GM23338 (cell line): ENCODE results near the gene CCDC197. TPM values are rescaled to one million over a fixed set of nuclear protein-coding genes. Genes with fewer than 3 reads are reported as not detected.
A peak's percentile ranks its signal among the peaks of the same experiment; 100 is the strongest.

Experiments
- ATAC-seq: fragments of 200-7000 bp; cut with Tn5 transposase; 3 replicates; pipeline ENCODE4 v1.9.1; 2020
- DNase-seq: peaks from one replicate; pipeline ENCODE4 v3.0.0-alpha.2; 2015; ENCODE audit warnings: low spot score
- H2AFZ ChIP-seq: fragments of 200-600 bp; sonication (generic); 2 replicates; pipeline ENCODE4 v1.8.0; 2016; ENCODE audit warnings: antibody characterized with exemption, mild to moderate bottlenecking, moderate library complexity
- H3F3A ChIP-seq: fragments of 200-600 bp; sonication (generic); replicated peaks from 2 replicates; pipeline ENCODE4 v1.8.0; 2017; ENCODE audit warnings: antibody characterized with exemption, mixed run types, low read depth
- H3K27ac ChIP-seq: fragments of 200-600 bp; sonication (generic); 2 replicates; pipeline ENCODE4 v1.6.1; 2016; ENCODE audit warnings: low read depth
- H3K27me3 ChIP-seq: fragments of 200-600 bp; sonication (generic); 2 replicates; pipeline ENCODE4 v1.8.0; 2016; ENCODE audit warnings: mild to moderate bottlenecking, mixed run types, moderate library complexity; ENCODE audit not compliant: insufficient read depth
- H3K36me3 ChIP-seq: fragments of 200-600 bp; sonication (generic); 2 replicates; pipeline ENCODE4 v1.8.0; 2016; ENCODE audit warnings: mild to moderate bottlenecking; ENCODE audit not compliant: insufficient read depth
- H3K4me1 ChIP-seq: fragments of 200-600 bp; sonication (generic); 2 replicates; pipeline ENCODE4 v1.8.0; 2016; ENCODE audit warnings: mild to moderate bottlenecking, moderate library complexity; ENCODE audit not compliant: insufficient read depth
- H3K4me2 ChIP-seq: fragments of 200-600 bp; sonication (generic); 2 replicates; pipeline ENCODE4 v1.7.1; 2017; ENCODE audit warnings: mixed run types
- H3K4me3 ChIP-seq: fragments of 200-600 bp; sonication (generic); 2 replicates; pipeline ENCODE4 v1.6.1; 2016; ENCODE audit warnings: mixed run types
- H3K79me2 ChIP-seq: fragments of 200-600 bp; sonication (generic); replicated peaks from 2 replicates; pipeline ENCODE4 v1.8.0; 2017; ENCODE audit warnings: mild to moderate bottlenecking; ENCODE audit not compliant: insufficient read depth
- H3K9me2 ChIP-seq: fragments of 200-600 bp; sonication (generic); 2 replicates; pipeline ENCODE4 v1.8.0; 2017; ENCODE audit not compliant: insufficient read depth
- H4K20me1 ChIP-seq: fragments of 200-600 bp; sonication (generic); replicated peaks from 2 replicates; pipeline ENCODE4 v1.8.0; 2017; ENCODE audit warnings: mild to moderate bottlenecking; ENCODE audit not compliant: insufficient read depth
- H3K27ac Mint-ChIP-seq: 2 replicates; pipeline ENCODE4 v1.8.0; 2020; ENCODE audit warnings: inconsistent platforms, mild to moderate bottlenecking, moderate library complexity, mixed read lengths
- H3K27me3 Mint-ChIP-seq: 3 replicates; pipeline ENCODE4 v1.8.0; 2022; ENCODE audit warnings: low read depth, mild to moderate bottlenecking, moderate library complexity, mixed read lengths, inconsistent platforms; ENCODE audit not compliant: insufficient read depth, poor library complexity
- H3K36me3 Mint-ChIP-seq: 3 replicates; pipeline ENCODE4 v1.8.0; 2021; ENCODE audit warnings: low read depth, mild to moderate bottlenecking, inconsistent platforms, moderate library complexity, mixed read lengths
- H3K4me1 Mint-ChIP-seq: 3 replicates; pipeline ENCODE4 v1.8.0; 2020; ENCODE audit warnings: mild to moderate bottlenecking, inconsistent platforms, mixed read lengths
- H3K4me3 Mint-ChIP-seq: 3 replicates; pipeline ENCODE4 v1.8.0; 2021; ENCODE audit warnings: moderate library complexity, mild to moderate bottlenecking, inconsistent platforms, mixed read lengths
- H3K9me3 Mint-ChIP-seq: 3 replicates; pipeline ENCODE4 v1.8.0; 2020; ENCODE audit warnings: moderate library complexity, mild to moderate bottlenecking, inconsistent platforms, mixed read lengths
- CREB1 ChIP-seq: fragments of 250-450 bp; sonication (Bioruptor Pico); IDR thresholded peaks from 2 replicates; pipeline ENCODE4 v1.5.0; 2020; ENCODE audit warnings: low read depth, mild to moderate bottlenecking, moderate library complexity
- ETS1 ChIP-seq: IDR thresholded peaks from 2 replicates; pipeline ENCODE4 v1.6.1; 2016; ENCODE audit warnings: antibody characterized with exemption
- EZH2 ChIP-seq: fragments of 200-600 bp; sonication (generic); IDR thresholded peaks from one replicate; pipeline ENCODE4 v1.8.0; 2017; ENCODE audit warnings: antibody characterized with exemption, mild to moderate bottlenecking, low read depth; ENCODE audit not compliant: unreplicated experiment
- EZH2phosphoT487 ChIP-seq: fragments of 200-600 bp; sonication (generic); IDR thresholded peaks from one replicate; pipeline ENCODE4 v1.8.1; 2018; ENCODE audit warnings: antibody characterized with exemption; ENCODE audit not compliant: unreplicated experiment
- JUNB ChIP-seq: IDR thresholded peaks from one replicate; pipeline ENCODE4 v1.6.1; 2016; ENCODE audit warnings: antibody characterized with exemption; ENCODE audit not compliant: unreplicated experiment
- NANOG ChIP-seq: IDR thresholded peaks from 2 replicates; pipeline ENCODE4 v1.6.1; 2016; ENCODE audit warnings: antibody characterized with exemption, borderline replicate concordance
- POLR2AphosphoS5 ChIP-seq: IDR thresholded peaks from 2 replicates; pipeline ENCODE4 v1.6.1; 2016; ENCODE audit warnings: antibody characterized with exemption, low read depth
- STAT1 ChIP-seq: IDR thresholded peaks from one replicate; pipeline ENCODE4 v1.6.1; 2016; ENCODE audit warnings: antibody characterized with exemption; ENCODE audit not compliant: unreplicated experiment
- ZNF114 ChIP-seq: fragments of 250-450 bp; sonication (Bioruptor Pico); IDR thresholded peaks from 2 replicates; pipeline ENCODE4 v1.5.0; 2020; ENCODE audit warnings: mild to moderate bottlenecking, moderate library complexity
- ZNF331 ChIP-seq: fragments of 250-450 bp; sonication (Bioruptor Pico); IDR thresholded peaks from 2 replicates; pipeline ENCODE4 v1.5.0; 2020; ENCODE audit warnings: low read depth, mild to moderate bottlenecking, moderate library complexity
- polyA plus RNA-seq: library from polyadenylated mRNA; unstranded; fragments of >200 nt; fragmentation: Nextera tagmentation; extraction: Ambion mirVana; gene quantifications from 2 replicates; pipeline ENCODE4 v1.2.1, GENCODE V29; 2016
- total RNA-seq: library from RNA; depleted of rRNA; stranded (reverse); fragments of >200 nt; shearing (Covaris generic); gene quantifications from 2 replicates; pipeline ENCODE4 v1.2.3, GENCODE V29; 2014
- TF ChIP-seq, protein P1 (sequence below), 2 experiments: fragments of 200-600 bp in 1 of 2; sonication (generic) in 1 of 2; conservative IDR thresholded peaks; 2 replicates each; pipeline versions ENCODE4 v1.5.1 to v1.6.1; 2016 to 2017; ENCODE audit warnings: antibody characterized with exemption in 2 of 2, low read depth in 2 of 2, mild to moderate bottlenecking in 2 of 2, moderate library complexity in 1 of 2
- TF ChIP-seq, protein P2 (sequence below): IDR thresholded peaks from one replicate; pipeline ENCODE4 v1.6.1; 2018; ENCODE audit warnings: antibody characterized with exemption; ENCODE audit not compliant: unreplicated experiment
- TF ChIP-seq, protein P3 (sequence below): fragments of 250-450 bp; sonication (Bioruptor Pico); IDR thresholded peaks from 2 replicates; pipeline ENCODE4 v1.5.0; 2020; ENCODE audit warnings: mild to moderate bottlenecking, moderate library complexity

The CCDC197 gene
- total and polyA plus RNA-seq, 2 experiments from 2014 or later: not detected

DNA sequence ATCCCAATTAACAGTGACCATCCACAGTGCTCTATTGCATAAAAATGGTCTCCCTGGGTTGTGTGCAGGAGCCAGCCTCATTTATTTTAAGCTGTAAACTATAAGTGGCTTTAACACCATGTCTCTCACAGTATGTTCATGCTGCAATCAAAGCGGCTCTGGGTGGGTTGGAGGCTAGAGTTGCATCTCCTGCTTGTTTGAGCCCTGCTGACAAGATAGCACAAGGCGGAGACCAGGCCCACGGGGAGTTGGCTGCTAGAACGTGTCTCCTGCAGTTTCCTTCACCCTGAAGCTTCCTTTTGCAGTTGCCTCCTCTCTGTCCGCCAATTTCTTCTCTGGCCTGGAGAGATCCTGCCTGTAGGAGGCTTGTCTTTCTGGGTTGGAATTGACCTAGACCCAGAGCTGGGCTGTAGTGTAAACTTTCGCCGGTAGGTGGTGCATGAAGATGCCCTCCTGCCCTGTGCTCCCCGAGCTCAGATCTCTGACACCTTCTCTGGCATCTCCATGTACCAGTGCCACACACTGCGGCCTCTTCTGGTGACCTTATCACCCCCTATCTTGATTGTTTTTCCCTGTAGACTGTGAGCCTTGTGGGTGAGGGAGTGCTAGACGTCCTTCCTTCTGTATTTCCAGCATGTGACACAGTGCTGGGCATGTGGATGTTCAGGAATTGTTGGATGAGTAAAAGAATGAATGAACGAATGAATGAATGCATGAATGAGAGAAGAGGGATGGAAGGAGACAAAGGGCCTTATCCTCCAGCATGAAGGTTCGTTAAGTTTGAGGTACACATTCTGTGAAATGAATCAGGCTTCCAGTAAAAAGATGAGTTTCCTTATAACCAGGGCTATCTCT is 39.4 kb downstream of the CCDC197 start:
- Mint-ChIP-seq H3K9me3 (peaks cover 8% of the 10 kb centered on the region; the same call in 2 of the 3 replicates), H3K4me3 (no peak overlapping the region), H3K36me3 (peaks cover 8% of the 10 kb centered on the region; the same call in 2 of the 3 replicates), H3K27me3 (peaks cover 11% of the 10 kb centered on the region), H3K4me1 (peaks cover 8% of the 10 kb centered on the region; the same call in 2 of the 3 replicates), H3K27ac (no peak overlapping the region)
- Histone ChIP-seq H3K9me2 (0 out of 2 replicates have a peak, but pooled peaks cover 4% of the 10 kb centered on the region), H3K79me2 (no peaks in the 10 kb centered on the region), H3F3A (no peaks in the 10 kb centered on the region), H3K27me3 (no peaks in the 10 kb centered on the region), H3K27ac (no peak overlapping the region), H4K20me1 (no peaks in the 10 kb centered on the region), H3K36me3 (no peaks in the 10 kb centered on the region), H3K4me3 (no peak overlapping the region), H3K4me1 (no peaks in the 10 kb centered on the region), H3K4me2 (no peak overlapping the region), H2AFZ (no peak overlapping the region)
- peak; percentile 97 for ATAC-seq
- TF ChIP-seq POLR2AphosphoS5 (no peak), CREB1 (CRISPR knock-in tag) (no peak), STAT1 (no peak), ZNF114 (no peak), ETS1 (no peak), EZH2 (no peak), EZH2phosphoT487 (no peak), JUNB (no peak), ZNF331 (no peak), NANOG (no peak)
- TF ChIP-seq, protein P1, sequence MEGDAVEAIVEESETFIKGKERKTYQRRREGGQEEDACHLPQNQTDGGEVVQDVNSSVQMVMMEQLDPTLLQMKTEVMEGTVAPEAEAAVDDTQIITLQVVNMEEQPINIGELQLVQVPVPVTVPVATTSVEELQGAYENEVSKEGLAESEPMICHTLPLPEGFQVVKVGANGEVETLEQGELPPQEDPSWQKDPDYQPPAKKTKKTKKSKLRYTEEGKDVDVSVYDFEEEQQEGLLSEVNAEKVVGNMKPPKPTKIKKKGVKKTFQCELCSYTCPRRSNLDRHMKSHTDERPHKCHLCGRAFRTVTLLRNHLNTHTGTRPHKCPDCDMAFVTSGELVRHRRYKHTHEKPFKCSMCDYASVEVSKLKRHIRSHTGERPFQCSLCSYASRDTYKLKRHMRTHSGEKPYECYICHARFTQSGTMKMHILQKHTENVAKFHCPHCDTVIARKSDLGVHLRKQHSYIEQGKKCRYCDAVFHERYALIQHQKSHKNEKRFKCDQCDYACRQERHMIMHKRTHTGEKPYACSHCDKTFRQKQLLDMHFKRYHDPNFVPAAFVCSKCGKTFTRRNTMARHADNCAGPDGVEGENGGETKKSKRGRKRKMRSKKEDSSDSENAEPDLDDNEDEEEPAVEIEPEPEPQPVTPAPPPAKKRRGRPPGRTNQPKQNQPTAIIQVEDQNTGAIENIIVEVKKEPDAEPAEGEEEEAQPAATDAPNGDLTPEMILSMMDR (conservative IDR thresholded peaks at IDR 0.05; ENCODE audit: low read depth in 2 of 2): peak; percentile 78 to 83
- TF ChIP-seq, protein P2, sequence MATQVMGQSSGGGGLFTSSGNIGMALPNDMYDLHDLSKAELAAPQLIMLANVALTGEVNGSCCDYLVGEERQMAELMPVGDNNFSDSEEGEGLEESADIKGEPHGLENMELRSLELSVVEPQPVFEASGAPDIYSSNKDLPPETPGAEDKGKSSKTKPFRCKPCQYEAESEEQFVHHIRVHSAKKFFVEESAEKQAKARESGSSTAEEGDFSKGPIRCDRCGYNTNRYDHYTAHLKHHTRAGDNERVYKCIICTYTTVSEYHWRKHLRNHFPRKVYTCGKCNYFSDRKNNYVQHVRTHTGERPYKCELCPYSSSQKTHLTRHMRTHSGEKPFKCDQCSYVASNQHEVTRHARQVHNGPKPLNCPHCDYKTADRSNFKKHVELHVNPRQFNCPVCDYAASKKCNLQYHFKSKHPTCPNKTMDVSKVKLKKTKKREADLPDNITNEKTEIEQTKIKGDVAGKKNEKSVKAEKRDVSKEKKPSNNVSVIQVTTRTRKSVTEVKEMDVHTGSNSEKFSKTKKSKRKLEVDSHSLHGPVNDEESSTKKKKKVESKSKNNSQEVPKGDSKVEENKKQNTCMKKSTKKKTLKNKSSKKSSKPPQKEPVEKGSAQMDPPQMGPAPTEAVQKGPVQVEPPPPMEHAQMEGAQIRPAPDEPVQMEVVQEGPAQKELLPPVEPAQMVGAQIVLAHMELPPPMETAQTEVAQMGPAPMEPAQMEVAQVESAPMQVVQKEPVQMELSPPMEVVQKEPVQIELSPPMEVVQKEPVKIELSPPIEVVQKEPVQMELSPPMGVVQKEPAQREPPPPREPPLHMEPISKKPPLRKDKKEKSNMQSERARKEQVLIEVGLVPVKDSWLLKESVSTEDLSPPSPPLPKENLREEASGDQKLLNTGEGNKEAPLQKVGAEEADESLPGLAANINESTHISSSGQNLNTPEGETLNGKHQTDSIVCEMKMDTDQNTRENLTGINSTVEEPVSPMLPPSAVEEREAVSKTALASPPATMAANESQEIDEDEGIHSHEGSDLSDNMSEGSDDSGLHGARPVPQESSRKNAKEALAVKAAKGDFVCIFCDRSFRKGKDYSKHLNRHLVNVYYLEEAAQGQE: no peak
- TF ChIP-seq, protein P3, sequence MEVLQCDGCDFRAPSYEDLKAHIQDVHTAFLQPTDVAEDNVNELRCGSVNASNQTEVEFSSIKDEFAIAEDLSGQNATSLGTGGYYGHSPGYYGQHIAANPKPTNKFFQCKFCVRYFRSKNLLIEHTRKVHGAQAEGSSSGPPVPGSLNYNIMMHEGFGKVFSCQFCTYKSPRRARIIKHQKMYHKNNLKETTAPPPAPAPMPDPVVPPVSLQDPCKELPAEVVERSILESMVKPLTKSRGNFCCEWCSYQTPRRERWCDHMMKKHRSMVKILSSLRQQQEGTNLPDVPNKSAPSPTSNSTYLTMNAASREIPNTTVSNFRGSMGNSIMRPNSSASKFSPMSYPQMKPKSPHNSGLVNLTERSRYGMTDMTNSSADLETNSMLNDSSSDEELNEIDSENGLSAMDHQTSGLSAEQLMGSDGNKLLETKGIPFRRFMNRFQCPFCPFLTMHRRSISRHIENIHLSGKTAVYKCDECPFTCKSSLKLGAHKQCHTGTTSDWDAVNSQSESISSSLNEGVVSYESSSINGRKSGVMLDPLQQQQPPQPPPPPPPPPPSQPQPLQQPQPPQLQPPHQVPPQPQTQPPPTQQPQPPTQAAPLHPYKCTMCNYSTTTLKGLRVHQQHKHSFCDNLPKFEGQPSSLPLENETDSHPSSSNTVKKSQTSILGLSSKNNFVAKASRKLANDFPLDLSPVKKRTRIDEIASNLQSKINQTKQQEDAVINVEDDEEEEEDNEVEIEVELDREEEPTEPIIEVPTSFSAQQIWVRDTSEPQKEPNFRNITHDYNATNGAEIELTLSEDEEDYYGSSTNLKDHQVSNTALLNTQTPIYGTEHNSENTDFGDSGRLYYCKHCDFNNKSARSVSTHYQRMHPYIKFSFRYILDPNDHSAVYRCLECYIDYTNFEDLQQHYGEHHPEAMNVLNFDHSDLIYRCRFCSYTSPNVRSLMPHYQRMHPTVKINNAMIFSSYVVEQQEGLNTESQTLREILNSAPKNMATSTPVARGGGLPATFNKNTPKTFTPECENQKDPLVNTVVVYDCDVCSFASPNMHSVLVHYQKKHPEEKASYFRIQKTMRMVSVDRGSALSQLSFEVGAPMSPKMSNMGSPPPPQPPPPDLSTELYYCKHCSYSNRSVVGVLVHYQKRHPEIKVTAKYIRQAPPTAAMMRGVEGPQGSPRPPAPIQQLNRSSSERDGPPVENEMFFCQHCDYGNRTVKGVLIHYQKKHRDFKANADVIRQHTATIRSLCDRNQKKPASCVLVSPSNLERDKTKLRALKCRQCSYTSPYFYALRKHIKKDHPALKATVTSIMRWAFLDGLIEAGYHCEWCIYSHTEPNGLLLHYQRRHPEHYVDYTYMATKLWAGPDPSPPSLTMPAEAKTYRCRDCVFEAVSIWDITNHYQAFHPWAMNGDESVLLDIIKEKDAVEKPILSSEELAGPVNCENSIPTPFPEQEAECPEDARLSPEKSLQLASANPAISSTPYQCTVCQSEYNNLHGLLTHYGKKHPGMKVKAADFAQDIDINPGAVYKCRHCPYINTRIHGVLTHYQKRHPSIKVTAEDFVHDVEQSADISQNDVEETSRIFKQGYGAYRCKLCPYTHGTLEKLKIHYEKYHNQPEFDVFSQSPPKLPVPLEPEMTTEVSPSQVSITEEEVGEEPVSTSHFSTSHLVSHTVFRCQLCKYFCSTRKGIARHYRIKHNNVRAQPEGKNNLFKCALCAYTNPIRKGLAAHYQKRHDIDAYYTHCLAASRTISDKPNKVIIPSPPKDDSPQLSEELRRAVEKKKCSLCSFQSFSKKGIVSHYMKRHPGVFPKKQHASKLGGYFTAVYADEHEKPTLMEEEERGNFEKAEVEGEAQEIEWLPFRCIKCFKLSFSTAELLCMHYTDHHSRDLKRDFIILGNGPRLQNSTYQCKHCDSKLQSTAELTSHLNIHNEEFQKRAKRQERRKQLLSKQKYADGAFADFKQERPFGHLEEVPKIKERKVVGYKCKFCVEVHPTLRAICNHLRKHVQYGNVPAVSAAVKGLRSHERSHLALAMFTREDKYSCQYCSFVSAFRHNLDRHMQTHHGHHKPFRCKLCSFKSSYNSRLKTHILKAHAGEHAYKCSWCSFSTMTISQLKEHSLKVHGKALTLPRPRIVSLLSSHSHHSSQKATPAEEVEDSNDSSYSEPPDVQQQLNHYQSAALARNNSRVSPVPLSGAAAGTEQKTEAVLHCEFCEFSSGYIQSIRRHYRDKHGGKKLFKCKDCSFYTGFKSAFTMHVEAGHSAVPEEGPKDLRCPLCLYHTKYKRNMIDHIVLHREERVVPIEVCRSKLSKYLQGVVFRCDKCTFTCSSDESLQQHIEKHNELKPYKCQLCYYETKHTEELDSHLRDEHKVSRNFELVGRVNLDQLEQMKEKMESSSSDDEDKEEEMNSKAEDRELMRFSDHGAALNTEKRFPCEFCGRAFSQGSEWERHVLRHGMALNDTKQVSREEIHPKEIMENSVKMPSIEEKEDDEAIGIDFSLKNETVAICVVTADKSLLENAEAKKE (CRISPR knock-in tag): peak; percentile 75
- peak; percentile 86 for DNase-seq
